Stomach (tissue), 9 donors: ENCODE results near the gene TMEM17. TPM values are rescaled to one million over a fixed set of nuclear protein-coding genes. Genes with fewer than 3 reads are reported as not detected.

Experiments
- DNase-seq, 2 donors: peaks; one replicate each; pipeline versions ENCODE4 v3.0.0 to v3.0.0-alpha.2; 2013 to 2019
- H3K27ac ChIP-seq, 5 donors: fragments of 200-600 bp in 4 of 5; sonication (generic) in 4 of 5; one replicate each; pipeline ENCODE4 v1.5.1; 2013 to 2019; ENCODE audit warnings: mild to moderate bottlenecking in 1 of 5, moderate library complexity in 1 of 5
- H3K27me3 ChIP-seq, 3 donors: fragments of 200-600 bp; sonication (generic); one replicate each; pipeline ENCODE4 v1.5.1; 2017 to 2019; ENCODE audit warnings: mixed run types in 1 of 3
- H3K36me3 ChIP-seq, 4 donors: fragments of 200-600 bp; sonication (generic); 1 replicate in 3 of 4; 2 replicates in 1 of 4; pipeline ENCODE4 v1.5.1; 2016 to 2019
- H3K4me1 ChIP-seq, 4 donors: fragments of 200-600 bp; sonication (generic); one replicate each; pipeline ENCODE4 v1.5.1; 2016 to 2019
- H3K4me3 ChIP-seq, 4 donors: fragments of 200-600 bp; sonication (generic) in 3 of 4; one replicate each; pipeline ENCODE4 v1.5.1; 2016 to 2019; ENCODE audit warnings: mild to moderate bottlenecking in 1 of 4
- H3K9me3 ChIP-seq, 4 donors: fragments of 200-600 bp; sonication (generic); one replicate each; pipeline ENCODE4 v1.5.1; 2016 to 2019
- EP300 ChIP-seq: sonication (generic); formaldehyde crosslinking; IDR thresholded peaks from one replicate; pipeline ENCODE4 v1.6.1; 2017; ENCODE audit warnings: antibody characterized with exemption
- POLR2A ChIP-seq, 4 donors: fragments of 450-650 bp; IDR thresholded peaks; one replicate each; pipeline ENCODE4 v1.6.1; 2016; ENCODE audit warnings: antibody characterized with exemption in 4 of 4, control low read depth in 2 of 4, mild to moderate bottlenecking in 1 of 4, moderate library complexity in 1 of 4
- POLR2AphosphoS5 ChIP-seq, 3 donors: sonication (generic); formaldehyde crosslinking; IDR thresholded peaks; one replicate each; pipeline ENCODE4 v1.6.1; 2016; ENCODE audit warnings: antibody characterized with exemption in 3 of 3
- WGBS, 5 donors: extraction: QIAGEN DNeasy Blood & Tissue Kit in 3 of 5; methylation state at CpG; one replicate each; pipeline versions ENCODE4 v1.1.5 to v1.1.7; 2013 to 2018; 5-methylcytosine and 5-hydroxymethylcytosine counted together
- intact Hi-C: fragments of 100-400 bp; cut with DNase I; formaldehyde crosslinking; loops from one replicate; pipeline ENCODE4 v1.15.1; 2023; ENCODE audit warnings: low total_unique reads
- polyA plus RNA-seq, 3 donors: library from polyadenylated mRNA; stranded (reverse); fragments of 200-250 nt; gene quantifications; one replicate each; pipeline ENCODE4 v1.2.3, GENCODE V29; 2013
- total RNA-seq, 5 donors: library from RNA; depleted of rRNA; stranded (reverse); fragments of >200 nt; gene quantifications; one replicate each; pipeline versions ENCODE4 v1.1.0 to v1.2.3, GENCODE V29; 2014 to 2016
- TF ChIP-seq, protein P1 (sequence below), 7 experiments: fragments of 450-650 bp in 4 of 7; fragments of 200-600 bp in 3 of 7; sonication (generic) in 3 of 7; IDR thresholded peaks; one replicate each; pipeline ENCODE4 v1.5.1; 2016 to 2019; ENCODE audit warnings: antibody characterized with exemption in 7 of 7, control low read depth in 2 of 7, mild to moderate bottlenecking in 1 of 7
- donor health status: healthy with polysubstance abuse.
- donor health status: Bipolar disorder and iron deficiency.
- donor health status: healthy.

Gene TMEM17
- total and polyA plus RNA-seq, 8 donors = 0.87 to 2.2 (median 1.2) TPM; not detected in 3

DNA sequence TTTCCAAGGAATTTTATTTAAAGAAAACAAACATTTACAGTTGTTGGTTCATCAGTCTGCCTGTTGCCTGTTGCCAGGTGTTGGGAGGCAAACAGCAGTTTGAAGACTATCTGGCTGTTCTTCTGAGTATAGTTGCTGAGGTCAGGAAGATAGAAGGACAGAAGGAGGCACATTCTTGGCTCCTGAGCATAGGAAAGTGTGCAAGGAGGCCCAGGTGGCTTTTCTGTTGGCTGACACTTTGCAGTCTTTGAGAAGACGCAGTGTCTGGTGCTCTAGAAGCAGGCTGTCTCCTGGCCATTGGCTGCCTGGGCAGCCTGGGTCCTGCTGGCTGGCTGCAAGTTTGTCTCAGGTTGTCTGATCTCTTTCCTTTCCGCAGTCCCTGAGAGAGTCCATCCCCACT is 36.4 kb downstream of the TMEM17 start:
- no peaks in the 10 kb centered on the region for H3K9me3 ChIP-seq
- peaks cover 0 to 59% (median 13%) of the 10 kb centered on the region in 4 donors for H3K4me1 ChIP-seq
- DNase-seq = no peak
- H3K4me3 ChIP-seq = no peak overlapping the region
- TF ChIP-seq, protein P1, sequence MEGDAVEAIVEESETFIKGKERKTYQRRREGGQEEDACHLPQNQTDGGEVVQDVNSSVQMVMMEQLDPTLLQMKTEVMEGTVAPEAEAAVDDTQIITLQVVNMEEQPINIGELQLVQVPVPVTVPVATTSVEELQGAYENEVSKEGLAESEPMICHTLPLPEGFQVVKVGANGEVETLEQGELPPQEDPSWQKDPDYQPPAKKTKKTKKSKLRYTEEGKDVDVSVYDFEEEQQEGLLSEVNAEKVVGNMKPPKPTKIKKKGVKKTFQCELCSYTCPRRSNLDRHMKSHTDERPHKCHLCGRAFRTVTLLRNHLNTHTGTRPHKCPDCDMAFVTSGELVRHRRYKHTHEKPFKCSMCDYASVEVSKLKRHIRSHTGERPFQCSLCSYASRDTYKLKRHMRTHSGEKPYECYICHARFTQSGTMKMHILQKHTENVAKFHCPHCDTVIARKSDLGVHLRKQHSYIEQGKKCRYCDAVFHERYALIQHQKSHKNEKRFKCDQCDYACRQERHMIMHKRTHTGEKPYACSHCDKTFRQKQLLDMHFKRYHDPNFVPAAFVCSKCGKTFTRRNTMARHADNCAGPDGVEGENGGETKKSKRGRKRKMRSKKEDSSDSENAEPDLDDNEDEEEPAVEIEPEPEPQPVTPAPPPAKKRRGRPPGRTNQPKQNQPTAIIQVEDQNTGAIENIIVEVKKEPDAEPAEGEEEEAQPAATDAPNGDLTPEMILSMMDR (IDR thresholded peaks at IDR 0.05) = no peak
- no peak for TF ChIP-seq POLR2AphosphoS5 (IDR thresholded peaks at IDR 0.05)
- TF ChIP-seq EP300 = no peak
- no peak for TF ChIP-seq POLR2A (IDR thresholded peaks at IDR 0.05)
- H3K27me3 ChIP-seq = no peaks in the 10 kb centered on the region
- WGBS, 5 donors = 92 to 100% (median 98%) methylated on average over 2 of the region's 2 CpGs
- no peaks in the 10 kb centered on the region for H3K36me3 ChIP-seq
- no peak overlapping the region for H3K27ac ChIP-seq
- intact Hi-C loops = no loop called here

DNA sequence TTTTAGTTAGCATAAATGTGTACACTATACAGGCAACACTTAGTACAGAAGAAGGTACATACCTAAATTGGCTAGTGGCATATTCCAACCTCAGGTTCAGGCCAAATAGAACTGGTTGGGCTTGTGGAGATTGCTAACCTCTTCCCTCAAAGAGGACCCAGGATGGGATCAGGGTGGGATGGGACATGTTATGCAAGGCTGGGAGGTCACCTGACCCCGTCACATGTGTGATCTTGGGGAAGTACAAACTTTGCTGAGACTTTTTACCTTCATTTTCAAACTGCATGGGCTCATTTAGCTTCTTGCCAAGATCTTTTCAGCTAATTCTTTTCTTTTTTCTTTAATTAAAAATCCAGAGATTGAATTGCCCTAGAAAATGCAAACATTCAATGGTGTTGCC is 36.9 kb downstream of the TMEM17 start:
- no peak overlapping the region for H3K27ac ChIP-seq
- TF ChIP-seq EP300 = no peak
- TF ChIP-seq, protein P1 (IDR thresholded peaks at IDR 0.05) = no peak
- no peak for TF ChIP-seq POLR2AphosphoS5 (IDR thresholded peaks at IDR 0.05)
- no peak for TF ChIP-seq POLR2A (IDR thresholded peaks at IDR 0.05)
- no peaks in the 10 kb centered on the region for H3K9me3 ChIP-seq
- 54 to 95% (median 93%) methylated on average over 1 of the region's 1 CpG for WGBS, 5 donors
- intact Hi-C loops = no loop called here
- no peak for DNase-seq
- no peaks in the 10 kb centered on the region for H3K36me3 ChIP-seq
- H3K4me1 ChIP-seq = peaks cover 0 to 54% (median 11%) of the 10 kb centered on the region in 4 donors
- H3K27me3 ChIP-seq = no peaks in the 10 kb centered on the region
- H3K4me3 ChIP-seq = no peak overlapping the region

- Histone ChIP-seq H3K9me3 (no peaks in the 10 kb centered on the region), H3K27me3 (no peaks in the 10 kb centered on the region), H3K36me3 (no peaks in the 10 kb centered on the region), H3K4me1 (peaks cover 0 to 40% (median 8%) of the 10 kb centered on the region in 4 donors), H3K4me3 (no peak overlapping the region), H3K27ac (peak overlapping the region in 1 of 5 donors; percentile 5)
- WGBS, 5 donors = 54 to 60% (median 58%) methylated on average over 8 of the region's 8 CpGs
- DNase-seq = no peak
- TF ChIP-seq, protein P1 (IDR thresholded peaks at IDR 0.05) = no peak
- TF ChIP-seq EP300 (no peak), POLR2A (IDR thresholded peaks at IDR 0.05) (no peak), POLR2AphosphoS5 (IDR thresholded peaks at IDR 0.05) (no peak)
- intact Hi-C loops = no loop called here
Observed at GRCh38 chr2:62467475-62468321, 38.3 kb downstream of the TMEM17 start.

DNA sequence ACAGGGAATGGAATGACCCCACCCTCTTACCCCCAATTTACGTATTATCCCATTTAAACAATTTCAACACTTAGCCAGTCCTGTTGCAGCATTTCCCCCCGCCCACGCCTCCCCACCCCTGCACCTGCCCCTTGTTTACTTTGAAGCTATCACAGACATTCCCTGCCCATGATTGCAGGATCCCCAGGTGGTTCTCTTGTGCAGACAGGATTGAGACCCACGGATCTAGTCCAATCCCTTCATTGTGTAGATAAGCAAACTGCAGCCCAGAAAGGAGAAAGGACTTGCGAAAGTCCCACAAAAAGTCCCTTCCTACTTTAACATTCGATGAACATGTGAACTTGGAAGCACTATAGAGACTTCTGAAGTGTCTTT is 38.9 kb downstream of the TMEM17 start:
- intact Hi-C loops = no loop called here
- Histone ChIP-seq H3K4me3 (no peak overlapping the region), H3K27me3 (no peaks in the 10 kb centered on the region), H3K27ac (peak overlapping the region in 1 of 5 donors; percentile 5), H3K4me1 (peaks cover 0 to 39% (median 9%) of the 10 kb centered on the region in 4 donors), H3K9me3 (no peaks in the 10 kb centered on the region), H3K36me3 (no peaks in the 10 kb centered on the region)
- 74 to 80% (median 77%) methylated on average over 6 of the region's 6 CpGs for WGBS, 5 donors
- no peak for DNase-seq
- TF ChIP-seq POLR2AphosphoS5 (IDR thresholded peaks at IDR 0.05) (no peak), EP300 (no peak), POLR2A (IDR thresholded peaks at IDR 0.05) (no peak)
- TF ChIP-seq, protein P1 (IDR thresholded peaks at IDR 0.05) = no peak
